ENCODE measurements around the gene OR5B17.

DNA sequence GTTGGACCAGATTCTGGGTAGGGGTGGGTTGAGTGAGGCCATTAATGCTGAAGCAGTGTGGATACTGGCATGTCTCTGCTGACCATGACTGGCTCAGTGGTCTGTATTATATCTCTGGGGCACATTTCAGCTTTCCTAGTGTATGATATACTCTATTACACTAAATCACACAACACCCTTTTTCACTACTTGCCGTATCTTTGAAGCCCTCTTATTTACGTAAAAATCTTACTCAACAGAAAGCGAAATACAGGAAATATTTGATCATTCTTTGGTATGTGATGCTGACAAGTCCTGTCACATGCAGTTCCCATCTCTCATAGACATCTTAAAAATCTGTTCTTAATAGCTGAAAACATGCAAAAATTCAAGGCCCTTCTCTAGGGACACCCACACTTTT is 40.3 kb downstream of the OR5B17 start:
- TF ChIP-seq CTCF (IDR thresholded peaks at IDR 0.05) = no peak
- no peak for TF ChIP-seq POLR2AphosphoS5 (IDR thresholded peaks at IDR 0.05)
- TF ChIP-seq POLR2A (IDR thresholded peaks at IDR 0.05) = no peak

Measured in stomach (tissue), 4 donors.